Endothelial cell (in vitro differentiated cells): ENCODE results near the gene NUDT6. TPM values are rescaled to one million over a fixed set of nuclear protein-coding genes. Genes with fewer than 3 reads are reported as not detected.
"Not testable (repeated sequence)": the region's sequence is repeated elsewhere in the genome, so short reads cannot be mapped to it uniquely, and the experiment has no call there.

Experiments
- DNase-seq: peaks from one replicate; pipeline ENCODE4 v3.0.0; 2021; ENCODE audit warnings: low spot score
- H3K27ac Mint-ChIP-seq: one replicate; pipeline ENCODE4 v1.8.0; 2021; ENCODE audit warnings: mixed read lengths, inconsistent platforms; ENCODE audit not compliant: unreplicated experiment
- H3K27me3 Mint-ChIP-seq: one replicate; pipeline ENCODE4 v1.8.0; 2021; ENCODE audit warnings: mild to moderate bottlenecking, moderate library complexity, mixed read lengths, inconsistent platforms; ENCODE audit not compliant: unreplicated experiment
- H3K36me3 Mint-ChIP-seq: one replicate; pipeline ENCODE4 v1.8.0; 2021; ENCODE audit warnings: mild to moderate bottlenecking, low read depth, mixed read lengths, inconsistent platforms; ENCODE audit not compliant: unreplicated experiment
- H3K4me1 Mint-ChIP-seq: one replicate; pipeline ENCODE4 v1.8.0; 2021; ENCODE audit warnings: mild to moderate bottlenecking, mixed read lengths, inconsistent platforms; ENCODE audit not compliant: unreplicated experiment
- H3K4me3 Mint-ChIP-seq: one replicate; pipeline ENCODE4 v1.8.0; 2021; ENCODE audit warnings: mild to moderate bottlenecking, mixed read lengths, inconsistent platforms; ENCODE audit not compliant: unreplicated experiment
- H3K9me3 Mint-ChIP-seq: one replicate; pipeline ENCODE4 v1.8.0; 2021; ENCODE audit warnings: mixed read lengths, inconsistent platforms; ENCODE audit not compliant: unreplicated experiment
- CTCF ChIP-seq: fragments of 200-600 bp; sonication (generic); IDR thresholded peaks from one replicate; pipeline ENCODE4 v1.5.0; 2021; ENCODE audit warnings: antibody characterized with exemption; ENCODE audit not compliant: unreplicated experiment
- total RNA-seq: library from RNA; stranded (reverse); fragmentation: NEBNext Ultra II Directional; extraction: Animal tissue kit (Norgen Biotek cat#: 25700); gene quantifications from one replicate; pipeline ENCODE4 v1.2.1, GENCODE V29; 2021; ENCODE audit not compliant: unreplicated experiment

Gene NUDT6
- total RNA-seq, 1 donor from 2014 or later = 6.5 TPM

GRCh38 chr4:122857160-122857559 is 65.2 kb downstream of the NUDT6 start:
- no peaks in the 10 kb centered on the region for H3K36me3 Mint-ChIP-seq
- no peak overlapping the region for H3K27ac Mint-ChIP-seq

GRCh38 chr4:122855353-122855890 is 67.0 kb downstream of the NUDT6 start:
- Mint-ChIP-seq H3K27me3 (peaks cover 1% of the 10 kb centered on the region), H3K36me3 (no peaks in the 10 kb centered on the region), H3K9me3 (no peaks in the 10 kb centered on the region), H3K4me3 (no peak overlapping the region), H3K27ac (peak overlapping the region; percentile 88), H3K4me1 (peaks cover 35% of the 10 kb centered on the region)
- TF ChIP-seq CTCF = no peak
- DNase-seq = no peak

More at GRCh38 chr4:122857160-122857559, 65.2 kb downstream of the NUDT6 start:
- TF ChIP-seq CTCF = no peak
- Mint-ChIP-seq H3K27me3 (no peaks in the 10 kb centered on the region), H3K4me1 (peaks cover 40% of the 10 kb centered on the region), H3K4me3 (no peak overlapping the region), H3K9me3 (no peaks in the 10 kb centered on the region)
- DNase-seq = no peak

- Mint-ChIP-seq H3K4me3 (no peak overlapping the region), H3K27ac (peak overlapping the region; percentile 61), H3K27me3 (peaks cover 4% of the 10 kb centered on the region), H3K9me3 (no peaks in the 10 kb centered on the region), H3K36me3 (peaks cover under 1% of the 10 kb centered on the region), H3K4me1 (peaks cover 39% of the 10 kb centered on the region)
- DNase-seq = no peak
- TF ChIP-seq CTCF = no peak
Measured at GRCh38 chr4:122854447-122855352, 67.7 kb downstream of the NUDT6 start.

- Mint-ChIP-seq H3K27ac (no peak overlapping the region), H3K4me3 (no peak overlapping the region), H3K27me3 (peaks cover 6% of the 10 kb centered on the region), H3K9me3 (no peaks in the 10 kb centered on the region), H3K4me1 (peaks cover 59% of the 10 kb centered on the region), H3K36me3 (peaks cover 20% of the 10 kb centered on the region)
- TF ChIP-seq CTCF = no peak
- DNase-seq = no peak
Measured at GRCh38 chr4:122851568-122851967, 70.8 kb downstream of the NUDT6 start.

- not testable (repeated sequence) for H3K27ac Mint-ChIP-seq, H3K27me3 Mint-ChIP-seq, DNase-seq, H3K4me3 Mint-ChIP-seq, H3K9me3 Mint-ChIP-seq
- Mint-ChIP-seq H3K36me3 (peaks cover 20% of the 10 kb centered on the region), H3K4me1 (peaks cover 61% of the 10 kb centered on the region)
Measured at GRCh38 chr4:122849789-122850188, 72.6 kb downstream of the NUDT6 start.
